ENCODE measurements around the gene RPS4Y2.

RPS4Y2 gene

GRCh38 chrY:20739806-20740205 is 16.1 kb upstream of the RPS4Y2 start:
- Histone ChIP-seq H3K79me1 (ENCODE audit: low read length) (no peaks in the 10 kb centered on the region), H3K18ac (ENCODE audit: low read length) (no peak overlapping the region), H2AFZ (ENCODE audit: insufficient read depth, low read length, poor library complexity) (no peak overlapping the region), H2BK5ac (ENCODE audit: low read depth, low read length, poor library complexity) (no peak overlapping the region), H3K79me2 (ENCODE audit: control insufficient read depth, insufficient read depth, low read length, poor library complexity) (no peaks in the 10 kb centered on the region), H2BK12ac (ENCODE audit: low read length) (no peak overlapping the region), H4K8ac (ENCODE audit: low read depth, low read length) (no peak overlapping the region), H3K4ac (ENCODE audit: low read depth, low read length) (no peak overlapping the region), H3K36me3 (ENCODE audit: control insufficient read depth in 1 of 2, insufficient read depth in 2 of 2, low read length in 2 of 2) (no peaks in the 10 kb centered on the region), H3K27me3 (ENCODE audit: insufficient read depth, low read length) (no peaks in the 10 kb centered on the region), H3K27ac (ENCODE audit: low read depth, low read length) (no peak overlapping the region), H4K91ac (ENCODE audit: low read depth, low read length) (no peak overlapping the region), H3K4me2 (ENCODE audit: low read length) (no peak overlapping the region), H3K9me3 (ENCODE audit: insufficient read depth, low read depth, low read length) (peaks cover 21% of the 10 kb centered on the region), H4K12ac (ENCODE audit: low read depth, low read length) (no peak overlapping the region), H3K4me3 (ENCODE audit: low read depth, low read length) (no peak overlapping the region), H3K14ac (ENCODE audit: low read length) (no peak overlapping the region), H3K23ac (ENCODE audit: low read length) (no peak overlapping the region), H2AK5ac (ENCODE audit: low read length) (no peak overlapping the region), H3K9ac (ENCODE audit: low read length) (no peak overlapping the region), H2BK120ac (ENCODE audit: insufficient read depth, low read length, poor library complexity) (no peak overlapping the region), H3K4me1 (ENCODE audit: control insufficient read depth in 1 of 2, insufficient read depth in 2 of 2, low read length in 2 of 2) (no peaks in the 10 kb centered on the region)
- no CpG with 5 or more reads among the region's 3 CpGs for WGBS (ENCODE audit: extremely low coverage, insufficient coverage, insufficient read length)
- DNase-seq, result no peak

GRCh38 chrY:20740609-20741008 is 15.3 kb upstream of the RPS4Y2 start:
- Histone ChIP-seq H3K4ac (ENCODE audit: low read depth, low read length) (no peak overlapping the region), H3K18ac (ENCODE audit: low read length) (no peak overlapping the region), H3K4me1 (ENCODE audit: control insufficient read depth in 1 of 2, insufficient read depth in 2 of 2, low read length in 2 of 2) (no peaks in the 10 kb centered on the region), H3K36me3 (ENCODE audit: control insufficient read depth in 1 of 2, insufficient read depth in 2 of 2, low read length in 2 of 2) (no peaks in the 10 kb centered on the region), H3K79me1 (ENCODE audit: low read length) (no peaks in the 10 kb centered on the region), H2AK5ac (ENCODE audit: low read length) (no peak overlapping the region), H3K9ac (ENCODE audit: low read length) (no peak overlapping the region), H4K12ac (ENCODE audit: low read depth, low read length) (no peak overlapping the region), H3K27ac (ENCODE audit: low read depth, low read length) (no peak overlapping the region), H2BK12ac (ENCODE audit: low read length) (no peak overlapping the region), H4K8ac (ENCODE audit: low read depth, low read length) (no peak overlapping the region), H3K23ac (ENCODE audit: low read length) (no peak overlapping the region), H2BK5ac (ENCODE audit: low read depth, low read length, poor library complexity) (no peak overlapping the region), H3K4me3 (ENCODE audit: low read depth, low read length) (no peak overlapping the region), H3K14ac (ENCODE audit: low read length) (no peak overlapping the region), H3K79me2 (ENCODE audit: control insufficient read depth, insufficient read depth, low read length, poor library complexity) (no peaks in the 10 kb centered on the region), H3K9me3 (ENCODE audit: insufficient read depth, low read depth, low read length) (peaks cover 17% of the 10 kb centered on the region), H2BK120ac (ENCODE audit: insufficient read depth, low read length, poor library complexity) (no peak overlapping the region), H2AFZ (ENCODE audit: insufficient read depth, low read length, poor library complexity) (no peak overlapping the region), H4K91ac (ENCODE audit: low read depth, low read length) (no peak overlapping the region), H3K27me3 (ENCODE audit: insufficient read depth, low read length) (no peaks in the 10 kb centered on the region), H3K4me2 (ENCODE audit: low read length) (no peak overlapping the region)
- peak in 1 of 2 donors; percentile 6 for DNase-seq
- WGBS (ENCODE audit: extremely low coverage, insufficient coverage, insufficient read length), result no CpG with 5 or more reads among the region's 4 CpGs

GRCh38 chrY:20745060-20745459 is 10.8 kb upstream of the RPS4Y2 start:
- Histone ChIP-seq H4K12ac (ENCODE audit: low read depth, low read length) (no peak overlapping the region), H4K91ac (ENCODE audit: low read depth, low read length) (no peak overlapping the region), H2BK12ac (ENCODE audit: low read length) (no peak overlapping the region), H3K4ac (ENCODE audit: low read depth, low read length) (no peak overlapping the region), H2AFZ (ENCODE audit: insufficient read depth, low read length, poor library complexity) (no peak overlapping the region), H3K18ac (ENCODE audit: low read length) (no peak overlapping the region), H3K14ac (ENCODE audit: low read length) (no peak overlapping the region), H2AK5ac (ENCODE audit: low read length) (no peak overlapping the region), H3K9me3 (ENCODE audit: insufficient read depth, low read depth, low read length) (peaks cover 16% of the 10 kb centered on the region), H3K4me2 (ENCODE audit: low read length) (no peak overlapping the region), H2BK120ac (ENCODE audit: insufficient read depth, low read length, poor library complexity) (no peak overlapping the region), H3K79me1 (ENCODE audit: low read length) (no peaks in the 10 kb centered on the region), H3K23ac (ENCODE audit: low read length) (no peak overlapping the region), H3K27me3 (ENCODE audit: insufficient read depth, low read length) (no peaks in the 10 kb centered on the region), H3K36me3 (ENCODE audit: control insufficient read depth in 1 of 2, insufficient read depth in 2 of 2, low read length in 2 of 2) (no peaks in the 10 kb centered on the region), H3K4me3 (ENCODE audit: low read depth, low read length) (no peak overlapping the region), H3K79me2 (ENCODE audit: control insufficient read depth, insufficient read depth, low read length, poor library complexity) (no peaks in the 10 kb centered on the region), H4K8ac (ENCODE audit: low read depth, low read length) (no peak overlapping the region), H3K27ac (ENCODE audit: low read depth, low read length) (no peak overlapping the region), H2BK5ac (ENCODE audit: low read depth, low read length, poor library complexity) (no peak overlapping the region), H3K4me1 (ENCODE audit: control insufficient read depth in 1 of 2, insufficient read depth in 2 of 2, low read length in 2 of 2) (no peaks in the 10 kb centered on the region), H3K9ac (ENCODE audit: low read length) (no peak overlapping the region)
- no CpG with 5 or more reads among the region's 2 CpGs for WGBS (ENCODE audit: extremely low coverage, insufficient coverage, insufficient read length)
- DNase-seq, result peak in 1 of 2 donors; percentile 40

GRCh38 chrY:20746919-20747318 is 9.0 kb upstream of the RPS4Y2 start:
- no peaks in the 10 kb centered on the region for H3K4me1 ChIP-seq (ENCODE audit: control insufficient read depth in 1 of 2, insufficient read depth in 2 of 2, low read length in 2 of 2)
- no CpG with 5 or more reads among the region's 2 CpGs for WGBS (ENCODE audit: extremely low coverage, insufficient coverage, insufficient read length)
- no peak overlapping the region for H2AK5ac ChIP-seq (ENCODE audit: low read length)
- no peak overlapping the region for H3K4me3 ChIP-seq (ENCODE audit: low read depth, low read length)
- H3K79me1 ChIP-seq (ENCODE audit: low read length), result no peaks in the 10 kb centered on the region
- peaks cover 16% of the 10 kb centered on the region for H3K9me3 ChIP-seq (ENCODE audit: insufficient read depth, low read depth, low read length)
- no peak overlapping the region for H2BK5ac ChIP-seq (ENCODE audit: low read depth, low read length, poor library complexity)
- no peak overlapping the region for H3K18ac ChIP-seq (ENCODE audit: low read length)
- no peak overlapping the region for H3K4me2 ChIP-seq (ENCODE audit: low read length)
- no peak for DNase-seq
- H2AFZ ChIP-seq (ENCODE audit: insufficient read depth, low read length, poor library complexity), result no peak overlapping the region
- no peak overlapping the region for H3K23ac ChIP-seq (ENCODE audit: low read length)
- no peaks in the 10 kb centered on the region for H3K79me2 ChIP-seq (ENCODE audit: control insufficient read depth, insufficient read depth, low read length, poor library complexity)
- no peak overlapping the region for H2BK120ac ChIP-seq (ENCODE audit: insufficient read depth, low read length, poor library complexity)
- H4K12ac ChIP-seq (ENCODE audit: low read depth, low read length), result no peak overlapping the region
- no peak overlapping the region for H2BK12ac ChIP-seq (ENCODE audit: low read length)
- no peak overlapping the region for H4K8ac ChIP-seq (ENCODE audit: low read depth, low read length)
- H3K27me3 ChIP-seq (ENCODE audit: insufficient read depth, low read length), result no peaks in the 10 kb centered on the region
- no peaks in the 10 kb centered on the region for H3K36me3 ChIP-seq (ENCODE audit: control insufficient read depth in 1 of 2, insufficient read depth in 2 of 2, low read length in 2 of 2)
- H3K4ac ChIP-seq (ENCODE audit: low read depth, low read length), result no peak overlapping the region
- H4K91ac ChIP-seq (ENCODE audit: low read depth, low read length), result no peak overlapping the region
- H3K9ac ChIP-seq (ENCODE audit: low read length), result no peak overlapping the region
- no peak overlapping the region for H3K14ac ChIP-seq (ENCODE audit: low read length)
- no peak overlapping the region for H3K27ac ChIP-seq (ENCODE audit: low read depth, low read length)

Data from trophoblast cell (in vitro differentiated cells and primary cell).